ENCODE data around the gene RASSF10.
A peak's percentile ranks its signal among the peaks of the same experiment; 100 is the strongest.

RASSF10 gene

DNA sequence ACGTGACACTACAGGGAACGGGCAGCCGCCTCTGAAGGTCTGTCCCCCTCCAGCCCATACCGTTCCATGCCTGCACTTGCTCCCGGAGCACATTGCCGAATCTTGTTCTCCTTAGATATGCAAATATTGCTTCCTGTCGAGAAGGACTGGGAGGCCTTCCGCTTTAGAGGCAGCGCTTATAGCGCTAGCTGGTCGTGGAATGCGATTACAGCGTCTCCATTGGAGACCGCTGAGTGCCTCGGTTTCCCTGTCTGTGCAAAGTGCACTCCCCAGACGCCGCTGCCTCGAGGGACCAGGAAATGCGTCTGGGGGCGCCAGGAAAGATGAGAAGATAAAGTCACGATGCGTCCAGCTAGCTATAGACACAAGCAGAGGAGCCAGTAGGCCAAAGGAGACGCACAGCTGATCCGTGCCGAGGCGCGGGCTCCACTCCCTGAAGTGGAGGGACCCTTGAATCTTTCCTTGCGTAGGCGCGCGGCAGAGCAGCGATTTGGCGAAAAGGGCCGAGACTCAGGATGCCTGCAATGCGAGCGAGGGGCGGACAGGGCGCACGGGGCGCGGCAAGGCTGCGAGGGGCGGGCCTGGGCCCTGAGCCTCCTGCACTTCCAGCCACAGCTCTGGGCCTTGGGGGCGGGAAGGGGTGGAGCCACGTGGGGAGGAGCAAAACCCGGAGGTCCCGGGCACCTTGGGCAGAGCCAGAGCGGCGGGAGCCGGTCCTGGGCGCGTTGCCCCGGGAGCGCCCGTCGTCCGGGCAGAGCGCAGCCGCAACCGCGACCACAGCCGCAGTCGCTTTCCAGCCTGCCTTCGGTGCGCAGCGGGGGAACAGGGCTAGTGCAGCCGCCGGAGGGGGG, at the start of gene RASSF10:
TSS of gene RASSF10 (plus strand) at position 692 of the 851 bp plus-strand sequence. CDS start 261 bp downstream, outside the sequence.
- DNase-seq (ENCODE audit: low read depth, low spot score): no peak

DNA sequence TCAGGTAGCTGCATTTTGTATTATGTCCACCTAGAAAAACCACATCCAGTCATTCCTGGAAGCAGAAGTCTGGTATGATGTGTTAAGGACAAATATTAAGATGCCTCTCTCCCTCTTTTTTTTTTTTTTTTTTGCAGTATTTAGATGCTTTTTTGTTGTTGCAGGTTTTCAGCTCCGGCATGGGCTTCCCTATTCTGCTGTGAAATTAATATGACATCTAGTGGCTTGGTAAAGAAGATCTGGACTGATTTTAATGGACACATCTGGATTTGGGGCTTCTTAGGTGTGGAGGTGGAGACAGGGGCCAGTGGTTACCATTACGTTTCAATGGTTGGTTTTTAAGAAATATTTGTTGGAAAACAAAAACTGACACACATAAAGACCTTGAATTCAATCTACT, 47.5 kb upstream of the RASSF10 start:
- no peak for DNase-seq (ENCODE audit: low read depth, low spot score)

- DNase-seq (ENCODE audit: low read depth, low spot score): no peak
Observed at GRCh38 chr11:12962306-12962705, 46.8 kb upstream of the RASSF10 start.

- DNase-seq (ENCODE audit: low read depth, low spot score): no peak
Observed at GRCh38 chr11:12963051-12963450, 46.1 kb upstream of the RASSF10 start.

DNA sequence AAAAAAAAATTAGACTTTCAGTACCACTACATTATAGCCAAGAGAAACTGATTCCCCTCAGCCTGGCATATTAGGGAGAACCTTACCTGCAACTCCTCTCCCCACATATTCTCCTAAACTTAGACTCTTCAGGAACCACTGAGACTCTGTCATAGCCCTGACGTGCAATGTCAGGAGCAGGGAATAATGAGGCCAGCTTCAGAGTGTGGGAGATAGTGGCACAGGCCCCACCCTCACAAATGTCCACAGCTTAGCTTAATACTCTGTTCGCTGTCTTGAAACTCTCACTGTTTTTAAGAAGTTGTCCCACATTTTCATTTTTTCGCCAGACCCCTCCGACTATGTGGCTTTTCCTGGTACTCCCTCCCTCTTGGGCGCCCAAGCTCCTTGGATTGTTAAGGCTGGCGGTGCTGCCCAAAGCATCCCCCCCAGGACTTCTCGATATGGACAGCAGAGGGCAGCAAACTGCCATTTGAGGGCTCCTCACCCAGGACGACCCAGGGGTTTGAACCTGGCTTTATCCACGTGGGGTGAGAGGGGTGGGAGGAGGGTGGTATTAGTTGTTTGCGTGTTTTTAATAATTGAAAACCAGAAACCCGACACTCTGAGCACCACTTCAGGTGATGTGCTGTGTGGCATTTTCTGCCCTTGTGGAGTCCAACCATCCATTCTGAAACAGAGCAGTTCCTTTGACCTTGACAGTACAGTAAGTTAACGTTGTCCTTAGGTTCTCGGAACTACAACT, 45.2 kb upstream of the RASSF10 start:
- DNase-seq (ENCODE audit: low read depth, low spot score): peak; percentile 35

DNA sequence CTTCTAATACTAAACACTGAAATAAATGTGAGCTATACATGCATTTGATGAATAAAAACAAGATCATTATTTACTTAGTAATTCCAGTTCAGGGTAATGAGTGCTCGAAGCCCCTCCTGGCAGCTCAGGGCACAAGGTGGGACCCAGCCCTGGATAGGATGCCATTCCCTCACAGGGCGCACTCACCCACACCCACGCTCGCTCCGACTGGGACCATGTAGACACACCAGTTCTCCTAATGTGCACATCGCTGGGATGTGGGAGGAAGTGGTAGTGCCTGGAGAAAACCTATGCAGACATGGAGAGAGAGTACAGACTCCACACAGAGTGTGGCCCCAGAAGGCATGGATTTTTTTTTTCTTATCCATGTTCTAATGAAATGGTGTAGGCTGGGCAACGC, 44.5 kb upstream of the RASSF10 start:
- no peak for DNase-seq (ENCODE audit: low read depth, low spot score)

DNA sequence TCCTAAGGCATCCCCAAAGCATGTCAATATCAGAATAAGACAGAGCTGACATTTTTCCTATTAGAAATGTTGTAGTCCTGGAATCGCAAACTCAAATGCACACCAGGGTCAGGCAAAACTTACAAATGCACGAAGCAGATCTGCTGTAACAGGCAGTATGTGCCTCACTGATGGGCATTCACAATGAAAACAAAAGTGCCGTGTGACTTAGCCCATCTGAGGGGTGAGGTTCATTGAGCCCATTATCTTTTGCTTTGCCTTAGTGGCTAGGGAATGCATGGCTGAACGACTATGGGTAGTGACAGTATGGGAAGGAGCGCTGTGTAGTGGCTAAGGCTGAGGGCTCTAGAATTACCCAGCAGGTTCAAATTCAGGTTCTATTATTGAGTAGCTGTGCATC, 43.1 kb upstream of the RASSF10 start:
- no peak for DNase-seq (ENCODE audit: low read depth, low spot score)

GRCh38 chr11:12968101-12968500, 41.0 kb upstream of the RASSF10 start:
- no peak for DNase-seq (ENCODE audit: low read depth, low spot score)

DNA sequence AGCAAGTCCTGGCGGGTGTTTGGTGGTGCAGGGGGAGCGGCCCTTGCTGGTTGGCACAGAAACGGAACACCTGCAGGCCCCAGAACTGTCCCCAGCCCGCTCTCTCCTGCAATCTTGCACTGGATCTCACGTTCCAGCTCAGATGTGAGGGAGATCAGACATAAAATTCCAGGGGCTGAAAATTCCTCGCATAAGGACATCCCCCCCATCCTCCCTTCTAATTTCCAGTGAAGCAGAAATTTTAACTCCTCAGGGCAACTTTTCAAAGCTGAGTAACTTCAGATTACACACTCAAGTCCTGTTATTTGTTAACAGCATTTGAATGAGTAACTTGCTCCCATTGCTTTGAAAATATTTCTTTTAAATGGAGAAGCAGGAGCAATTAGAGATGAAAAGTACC, 40.3 kb upstream of the RASSF10 start:
- DNase-seq (ENCODE audit: low read depth, low spot score): no peak

- no peak for DNase-seq (ENCODE audit: low read depth, low spot score)
Observed at GRCh38 chr11:12971955-12972354, 37.2 kb upstream of the RASSF10 start.

DNA sequence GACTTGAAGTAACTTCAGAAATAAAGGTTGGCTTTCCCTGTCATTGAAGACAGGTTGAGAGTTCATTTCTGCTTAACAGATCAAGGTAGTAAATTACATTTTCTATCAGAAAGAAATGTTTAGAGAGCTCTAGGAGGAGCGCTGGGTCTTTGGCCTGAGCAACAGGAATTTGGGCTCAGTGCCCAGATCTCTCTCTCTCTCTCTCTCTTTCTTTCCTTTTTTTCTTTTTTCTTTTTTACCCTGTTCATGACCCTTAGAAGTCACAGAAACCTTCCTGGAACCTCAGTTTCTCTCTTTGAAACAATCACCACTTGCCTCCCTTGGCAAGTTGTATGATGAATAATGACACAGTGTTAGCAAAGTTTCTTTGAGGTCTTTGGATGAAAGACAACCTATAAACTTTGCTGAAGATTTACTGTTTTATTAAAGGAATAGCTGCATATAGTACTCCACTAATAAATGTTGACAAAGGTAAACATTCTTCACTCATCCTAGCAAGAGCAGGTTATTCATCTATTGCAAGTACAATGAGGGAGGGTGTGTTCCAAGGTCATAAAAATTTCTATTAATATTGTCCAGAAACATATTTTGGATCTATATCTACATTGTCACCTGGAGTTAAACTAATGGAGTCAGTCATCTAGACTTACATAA, 35.5 kb upstream of the RASSF10 start:
- no peak for DNase-seq (ENCODE audit: low read depth, low spot score)

- DNase-seq (ENCODE audit: low read depth, low spot score): no peak
Observed at GRCh38 chr11:12975195-12975594, 33.9 kb upstream of the RASSF10 start.

DNA sequence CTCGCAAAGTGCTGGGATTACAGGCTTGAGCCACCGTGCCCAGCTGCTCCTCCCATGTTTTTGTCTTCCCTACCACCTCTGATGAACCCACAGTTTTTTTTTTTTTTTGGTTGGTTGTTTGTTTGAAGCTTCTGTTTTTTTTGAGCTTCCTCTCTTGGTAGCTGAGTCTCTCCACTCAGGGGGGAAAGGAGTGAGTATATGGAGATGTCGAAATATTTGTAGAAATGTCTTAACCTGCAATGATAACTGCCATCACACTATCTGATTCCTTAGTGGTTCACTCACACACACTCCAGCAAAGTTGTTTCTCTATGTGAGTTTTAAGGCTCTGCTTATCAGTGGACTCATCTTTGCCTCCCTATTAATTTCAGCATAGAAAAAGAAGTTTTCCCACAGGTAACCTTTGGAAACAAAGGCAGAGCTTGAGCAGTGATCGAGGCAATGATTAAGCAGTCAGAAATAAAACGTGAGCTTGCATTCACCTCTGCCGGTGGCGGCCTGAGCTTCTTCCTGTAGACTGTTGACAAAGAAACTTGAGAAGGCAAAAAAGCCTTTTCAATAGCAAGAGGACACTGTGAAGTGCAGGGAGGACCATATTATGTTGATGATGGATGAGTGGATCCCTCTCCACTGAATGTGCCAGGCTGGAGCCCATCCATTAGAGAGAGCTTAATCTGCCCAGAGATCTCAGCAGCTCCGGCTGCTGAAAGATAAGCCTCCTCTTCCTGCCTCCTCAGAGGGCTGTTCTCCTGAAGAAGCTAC, 29.0 kb upstream of the RASSF10 start:
- DNase-seq (ENCODE audit: low read depth, low spot score): no peak

DNA sequence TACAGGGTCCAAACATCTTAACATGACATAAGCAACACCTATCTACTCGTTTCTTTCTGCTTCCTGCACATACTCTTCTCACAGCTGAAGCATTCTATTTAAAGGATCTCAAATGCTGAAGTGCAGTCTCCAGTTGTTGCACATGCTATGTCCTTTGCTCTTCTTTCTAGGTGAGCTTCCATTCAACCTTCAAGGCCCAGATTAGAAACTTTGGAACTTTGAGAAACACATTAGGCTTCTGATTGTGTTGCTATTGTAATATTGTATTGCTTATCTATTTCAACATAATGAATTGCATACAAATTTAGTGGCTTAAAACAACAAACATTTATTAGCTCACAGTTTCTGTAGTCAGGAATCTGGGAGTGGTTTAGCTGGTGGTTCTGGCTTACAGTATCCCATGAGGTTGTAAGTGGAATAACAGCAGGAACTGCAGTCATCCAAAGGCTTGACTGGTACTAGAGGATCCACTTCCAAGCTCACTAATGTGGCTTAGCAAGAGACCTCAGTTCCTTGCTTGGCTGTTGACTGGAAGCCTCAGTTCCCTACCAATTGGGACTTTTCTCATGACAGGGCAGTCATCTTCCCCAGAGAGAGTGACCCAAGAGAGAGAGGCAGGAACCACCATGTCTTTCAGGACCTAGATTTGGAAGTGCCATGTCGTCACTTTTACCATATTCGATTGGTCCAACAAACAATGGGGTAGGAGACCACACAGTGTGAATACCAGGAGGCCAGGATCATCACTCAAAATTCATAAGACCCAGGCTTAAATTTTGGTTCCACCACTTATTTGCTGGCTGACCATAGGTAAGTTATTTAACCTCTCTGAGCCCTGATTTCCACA, 27.2 kb upstream of the RASSF10 start:
- DNase-seq (ENCODE audit: low read depth, low spot score): no peak

DNA sequence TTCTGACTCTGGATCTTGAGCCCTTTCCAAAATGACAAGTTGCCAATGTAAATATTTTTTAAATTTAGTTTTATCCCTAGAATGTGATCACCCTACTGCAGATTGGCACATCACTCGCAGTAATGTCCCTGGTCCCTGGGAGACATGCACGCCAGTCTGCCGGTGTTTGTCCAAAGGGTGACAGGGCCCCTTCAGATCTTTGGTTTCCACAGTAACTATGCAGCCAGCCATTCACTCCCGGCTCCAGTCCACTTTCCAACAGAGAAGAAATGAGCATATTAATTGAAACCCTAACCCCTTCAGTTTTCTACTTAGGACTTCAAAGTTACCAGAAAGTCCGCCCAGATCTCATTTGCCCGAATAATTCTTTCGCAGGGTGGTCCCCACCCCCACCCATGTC, 25.8 kb upstream of the RASSF10 start:
- no peak for DNase-seq (ENCODE audit: low read depth, low spot score)

- no peak for DNase-seq (ENCODE audit: low read depth, low spot score)
Observed at GRCh38 chr11:12986194-12986898, 22.8 kb upstream of the RASSF10 start.

- DNase-seq (ENCODE audit: low read depth, low spot score): no peak
Observed at GRCh38 chr11:12989428-12990161, 19.5 kb upstream of the RASSF10 start.

GRCh38 chr11:12990162-12990480, 19.0 kb upstream of the RASSF10 start:
- DNase-seq (ENCODE audit: low read depth, low spot score): no peak

DNA sequence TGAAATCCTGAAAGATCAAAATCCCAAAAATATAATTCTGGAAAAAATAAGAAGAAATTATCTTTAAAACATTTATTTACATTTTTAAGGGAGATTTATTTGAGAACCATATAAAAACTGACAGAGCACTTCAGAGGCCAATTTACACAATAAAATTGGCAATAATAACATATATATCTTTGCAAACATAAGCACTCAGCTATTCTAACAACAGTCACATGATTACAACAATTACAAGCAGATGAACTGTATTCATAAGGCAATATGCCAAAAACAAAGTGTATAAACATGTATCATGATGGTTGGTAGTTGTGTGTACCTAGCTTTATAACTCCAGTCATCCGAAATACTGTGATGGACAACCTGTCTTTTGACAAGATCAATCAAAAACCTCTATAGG, 17.7 kb upstream of the RASSF10 start:
- no peak for DNase-seq (ENCODE audit: low read depth, low spot score)

- no peak for DNase-seq (ENCODE audit: low read depth, low spot score)
Observed at GRCh38 chr11:12993626-12994025, 15.5 kb upstream of the RASSF10 start.
